ENCODE data around the gene RHOH. TPM values are rescaled to one million over a fixed set of nuclear protein-coding genes. Genes with fewer than 3 reads are reported as not detected.

The RHOH gene
- total and polyA plus RNA-seq, 9 of the 15 experiments (the other 6 are each of a cell fraction or from before 2014, with no cell fraction given) = 14.3 to 37.7 (median 23.2) TPM

DNA sequence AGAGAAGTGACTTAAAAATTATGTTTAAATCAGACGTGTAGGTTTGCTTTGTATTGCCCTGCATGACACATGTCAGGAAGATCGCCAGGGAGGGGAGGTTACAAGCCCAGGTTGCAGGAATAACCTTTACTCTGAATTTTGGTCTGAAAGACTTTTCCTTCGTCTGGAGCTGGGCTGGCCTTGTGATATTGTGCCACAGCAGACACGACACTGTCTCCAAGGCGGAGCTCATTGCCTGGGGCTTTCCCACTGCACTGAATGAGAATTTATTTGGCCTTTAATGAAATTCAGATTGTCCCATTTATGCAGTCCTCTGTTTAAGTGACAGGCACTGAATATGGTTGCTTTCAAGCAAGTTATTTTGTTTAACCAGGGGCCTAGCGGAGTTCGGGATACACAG, 45.1 kb downstream of the RHOH start (continued):
- TF ChIP-seq, protein P1, sequence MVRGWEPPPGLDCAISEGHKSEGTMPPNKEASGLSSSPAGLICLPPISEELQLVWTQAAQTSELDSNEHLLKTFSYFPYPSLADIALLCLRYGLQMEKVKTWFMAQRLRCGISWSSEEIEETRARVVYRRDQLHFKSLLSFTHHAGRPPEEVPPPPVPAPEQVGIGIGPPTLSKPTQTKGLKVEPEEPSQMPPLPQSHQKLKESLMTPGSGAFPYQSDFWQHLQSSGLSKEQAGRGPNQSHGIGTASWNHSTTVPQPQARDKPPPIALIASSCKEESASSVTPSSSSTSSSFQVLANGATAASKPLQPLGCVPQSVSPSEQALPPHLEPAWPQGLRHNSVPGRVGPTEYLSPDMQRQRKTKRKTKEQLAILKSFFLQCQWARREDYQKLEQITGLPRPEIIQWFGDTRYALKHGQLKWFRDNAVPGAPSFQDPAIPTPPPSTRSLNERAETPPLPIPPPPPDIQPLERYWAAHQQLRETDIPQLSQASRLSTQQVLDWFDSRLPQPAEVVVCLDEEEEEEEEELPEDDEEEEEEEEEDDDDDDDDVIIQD (CRISPR knock-in tag; IDR thresholded peaks at IDR 0.05) = no peak
- no peak for TF ChIP-seq ZNF324 (CRISPR knock-in tag; IDR thresholded peaks at IDR 0.05)
- TF ChIP-seq, protein P2, sequence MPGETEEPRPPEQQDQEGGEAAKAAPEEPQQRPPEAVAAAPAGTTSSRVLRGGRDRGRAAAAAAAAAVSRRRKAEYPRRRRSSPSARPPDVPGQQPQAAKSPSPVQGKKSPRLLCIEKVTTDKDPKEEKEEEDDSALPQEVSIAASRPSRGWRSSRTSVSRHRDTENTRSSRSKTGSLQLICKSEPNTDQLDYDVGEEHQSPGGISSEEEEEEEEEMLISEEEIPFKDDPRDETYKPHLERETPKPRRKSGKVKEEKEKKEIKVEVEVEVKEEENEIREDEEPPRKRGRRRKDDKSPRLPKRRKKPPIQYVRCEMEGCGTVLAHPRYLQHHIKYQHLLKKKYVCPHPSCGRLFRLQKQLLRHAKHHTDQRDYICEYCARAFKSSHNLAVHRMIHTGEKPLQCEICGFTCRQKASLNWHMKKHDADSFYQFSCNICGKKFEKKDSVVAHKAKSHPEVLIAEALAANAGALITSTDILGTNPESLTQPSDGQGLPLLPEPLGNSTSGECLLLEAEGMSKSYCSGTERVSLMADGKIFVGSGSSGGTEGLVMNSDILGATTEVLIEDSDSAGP (CRISPR knock-in tag; IDR thresholded peaks at IDR 0.05) = no peak
- TF ChIP-seq, protein P3, sequence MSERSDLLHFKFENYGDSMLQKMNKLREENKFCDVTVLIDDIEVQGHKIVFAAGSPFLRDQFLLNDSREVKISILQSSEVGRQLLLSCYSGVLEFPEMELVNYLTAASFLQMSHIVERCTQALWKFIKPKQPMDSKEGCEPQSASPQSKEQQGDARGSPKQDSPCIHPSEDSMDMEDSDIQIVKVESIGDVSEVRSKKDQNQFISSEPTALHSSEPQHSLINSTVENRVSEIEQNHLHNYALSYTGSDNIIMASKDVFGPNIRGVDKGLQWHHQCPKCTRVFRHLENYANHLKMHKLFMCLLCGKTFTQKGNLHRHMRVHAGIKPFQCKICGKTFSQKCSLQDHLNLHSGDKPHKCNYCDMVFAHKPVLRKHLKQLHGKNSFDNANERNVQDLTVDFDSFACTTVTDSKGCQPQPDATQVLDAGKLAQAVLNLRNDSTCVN (CRISPR knock-in tag; IDR thresholded peaks at IDR 0.05) = no peak

DNA sequence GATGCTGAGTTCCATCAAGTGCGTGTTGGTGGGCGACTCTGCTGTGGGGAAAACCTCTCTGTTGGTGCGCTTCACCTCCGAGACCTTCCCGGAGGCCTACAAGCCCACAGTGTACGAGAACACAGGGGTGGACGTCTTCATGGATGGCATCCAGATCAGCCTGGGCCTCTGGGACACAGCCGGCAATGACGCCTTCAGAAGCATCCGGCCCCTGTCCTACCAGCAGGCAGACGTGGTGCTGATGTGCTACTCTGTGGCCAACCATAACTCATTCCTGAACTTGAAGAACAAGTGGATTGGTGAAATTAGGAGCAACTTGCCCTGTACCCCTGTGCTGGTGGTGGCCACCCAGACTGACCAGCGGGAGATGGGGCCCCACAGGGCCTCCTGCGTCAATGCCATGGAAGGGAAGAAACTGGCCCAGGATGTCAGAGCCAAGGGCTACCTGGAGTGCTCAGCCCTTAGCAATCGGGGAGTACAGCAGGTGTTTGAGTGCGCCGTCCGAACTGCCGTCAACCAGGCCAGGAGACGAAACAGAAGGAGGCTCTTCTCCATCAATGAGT, 46.6 kb downstream of the RHOH start:
- Histone ChIP-seq H3K27ac (ENCODE audit: extremely low read depth, low read depth, low read length) (no peak overlapping the region), H3K36me3 (ENCODE audit: control insufficient read depth, insufficient read depth, low read length) (peaks cover 54% of the 10 kb centered on the region), H3K9ac (ENCODE audit: insufficient read depth in 1 of 2, low read depth in 2 of 2, low read length in 2 of 2) (peak overlapping the region in 1 of 2 experiments; percentile 24; a peak in 1 of 4 replicates), H3K79me2 (ENCODE audit: control insufficient read depth, insufficient read depth, low read length) (peaks cover 31% of the 10 kb centered on the region), H4K20me1 (replicated peaks; ENCODE audit: control insufficient read depth, insufficient read depth, low read length) (no peaks in the 10 kb centered on the region; the same call in 1 of the 2 replicates), H3K9me3 (replicated peaks; ENCODE audit: control insufficient read depth, insufficient read depth, low read depth, low read length) (no peaks in the 10 kb centered on the region), H2AFZ (ENCODE audit: low read depth, low read length) (no peak overlapping the region), H3K4me2 (ENCODE audit: insufficient read depth, low read length) (no peak overlapping the region), H3K27me3 (ENCODE audit: control insufficient read depth in 2 of 2, insufficient read depth in 2 of 2, low read length in 2 of 2) (no peaks in the 10 kb centered on the region), H3K4me3 (no peak overlapping the region), H3K4me1 (replicated peaks in 1 of 2; ENCODE audit: control insufficient read depth in 2 of 2, insufficient read depth in 2 of 2, low read length in 2 of 2) (peaks cover 21 to 35% of the 10 kb centered on the region in 2 experiments), H3K9me1 (ENCODE audit: control insufficient read depth, insufficient read depth, low read length) (no peaks in the 10 kb centered on the region)
- DNase-seq (ENCODE audit: extremely low read depth in 1 of 4, low spot score in 3 of 4) (no peak), FAIRE-seq (no peak), ATAC-seq (no peak)
- no TSS peak for BruUV-seq (replicated peaks)
- ChIA-PET CTCF (ENCODE audit: low intra/inter-chr PET ratio) (no interaction called here), POLR2A (interaction anchor here (0.7 kb wide), 1 partner anchor 13 kb away, joined by 3 read pairs; no protein-coding TSS in a partner anchor)
- 95% methylated on average over 19 of the region's 19 CpGs for WGBS (ENCODE audit: insufficient coverage, low coverage, missing lambda C conversion rate)
- intact Hi-C loops (cut with micrococcal nuclease) = no loop called here
- in situ Hi-C loops (cut with MboI) = no loop called here
- TF ChIP-seq ZNF431 (CRISPR knock-in tag; IDR thresholded peaks at IDR 0.05) (no peak), KLF10 (CRISPR knock-in tag; IDR thresholded peaks at IDR 0.05) (no peak), HMGN3 (IDR thresholded peaks at IDR 0.05; ENCODE audit: borderline replicate concordance, extremely low read depth, insufficient read length, low read depth, low read length) (no peak), ZNF12 (CRISPR knock-in tag; IDR thresholded peaks at IDR 0.05) (no peak), NR2F6 (CRISPR knock-in tag; IDR thresholded peaks at IDR 0.05) (no peak), FOXP1 (CRISPR knock-in tag; IDR thresholded peaks at IDR 0.05) (no peak), XRCC5 (IDR thresholded peaks at IDR 0.05; ENCODE audit: low read depth, low read length) (no peak), ZNF785 (CRISPR knock-in tag; IDR thresholded peaks at IDR 0.05) (no peak), KHSRP (IDR thresholded peaks at IDR 0.05) (no peak)
- TF ChIP-seq, protein P4, sequence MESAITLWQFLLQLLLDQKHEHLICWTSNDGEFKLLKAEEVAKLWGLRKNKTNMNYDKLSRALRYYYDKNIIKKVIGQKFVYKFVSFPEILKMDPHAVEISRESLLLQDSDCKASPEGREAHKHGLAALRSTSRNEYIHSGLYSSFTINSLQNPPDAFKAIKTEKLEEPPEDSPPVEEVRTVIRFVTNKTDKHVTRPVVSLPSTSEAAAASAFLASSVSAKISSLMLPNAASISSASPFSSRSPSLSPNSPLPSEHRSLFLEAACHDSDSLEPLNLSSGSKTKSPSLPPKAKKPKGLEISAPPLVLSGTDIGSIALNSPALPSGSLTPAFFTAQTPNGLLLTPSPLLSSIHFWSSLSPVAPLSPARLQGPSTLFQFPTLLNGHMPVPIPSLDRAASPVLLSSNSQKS (CRISPR knock-in tag; IDR thresholded peaks at IDR 0.05) = no peak
- TF ChIP-seq, protein P5, sequence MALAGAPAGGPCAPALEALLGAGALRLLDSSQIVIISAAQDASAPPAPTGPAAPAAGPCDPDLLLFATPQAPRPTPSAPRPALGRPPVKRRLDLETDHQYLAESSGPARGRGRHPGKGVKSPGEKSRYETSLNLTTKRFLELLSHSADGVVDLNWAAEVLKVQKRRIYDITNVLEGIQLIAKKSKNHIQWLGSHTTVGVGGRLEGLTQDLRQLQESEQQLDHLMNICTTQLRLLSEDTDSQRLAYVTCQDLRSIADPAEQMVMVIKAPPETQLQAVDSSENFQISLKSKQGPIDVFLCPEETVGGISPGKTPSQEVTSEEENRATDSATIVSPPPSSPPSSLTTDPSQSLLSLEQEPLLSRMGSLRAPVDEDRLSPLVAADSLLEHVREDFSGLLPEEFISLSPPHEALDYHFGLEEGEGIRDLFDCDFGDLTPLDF (CRISPR knock-in tag; IDR thresholded peaks at IDR 0.05) = no peak

Measured in K562 (cell line).